GM12878 (cell line): Measurements from ENCODE around the gene HNRNPLL. TPM values are rescaled to one million over a fixed set of nuclear protein-coding genes. Genes with fewer than 3 reads are reported as not detected.

Source experiments
- CHD2 ChIP-seq: IDR thresholded peaks from 2 replicates; pipeline ENCODE4 v1.6.1; 2011; ENCODE audit warnings: low read depth, low read length, improper control_type of control experiment, borderline replicate concordance
- CUX1 ChIP-seq: IDR thresholded peaks from 2 replicates; pipeline ENCODE4 v1.6.1; 2012; ENCODE audit warnings: improper control_type of control experiment, low read depth, low read length; ENCODE audit not compliant: insufficient replicate concordance
- GABPA ChIP-seq: IDR thresholded peaks from 2 replicates; pipeline ENCODE4 v1.6.1; 2014; ENCODE audit warnings: antibody characterized with exemption, low read depth, mild to moderate bottlenecking, inconsistent platforms
- JUNB ChIP-seq: IDR thresholded peaks from 2 replicates; pipeline ENCODE4 v1.6.1; 2016; ENCODE audit warnings: antibody characterized with exemption, mild to moderate bottlenecking
- MLLT1 ChIP-seq: fragments of 450-650 bp; IDR thresholded peaks from 2 replicates; pipeline ENCODE4 v1.6.1; 2016; ENCODE audit warnings: mild to moderate bottlenecking
- MTA2 ChIP-seq: fragments of 450-650 bp; IDR thresholded peaks from 2 replicates; pipeline ENCODE4 v1.6.1; 2016; ENCODE audit warnings: low read depth, mild to moderate bottlenecking, moderate library complexity
- NBN ChIP-seq: fragments of 450-650 bp; IDR thresholded peaks from 2 replicates; pipeline ENCODE4 v1.6.1; 2016
- ZNF207 ChIP-seq: fragments of 450-650 bp; IDR thresholded peaks from 2 replicates; pipeline ENCODE4 v1.6.1; 2014; ENCODE audit warnings: antibody characterized with exemption, mild to moderate bottlenecking, borderline replicate concordance
- polyA plus RNA-seq, 11 experiments: library from polyadenylated mRNA; depleted of rRNA in 4 of 11; unstranded in 6 of 11; stranded (reverse) in 5 of 11; fragments of >200 nt; fragmentation: Nextera tagmentation in 4 of 11; fragmentation: Illumina TruSeq in 1 of 11; extraction: Ambion mirVana in 4 of 11; extraction: Trizol in 1 of 11; gene quantifications; 1 replicate in 1 of 11; 2 replicates in 10 of 11; pipeline versions ENCODE4 v1.2.1 to v1.2.3, GENCODE V29; 2011 to 2016; ENCODE audit warnings: inconsistent platforms in 2 of 11, missing spikeins in 2 of 11, low read depth in 1 of 11
- total RNA-seq, 4 experiments: library from RNA; depleted of rRNA in 3 of 4; stranded (reverse); fragments of >200 nt in 3 of 4; fragmentation: Illumina TruSeq in 1 of 4; extraction: Trizol in 1 of 4; gene quantifications; 2 replicates each; pipeline versions ENCODE4 v1.2.1 to v1.2.3, GENCODE V29; 2013 to 2021
- TF ChIP-seq, protein P1 (sequence below): fragments of 450-650 bp; formaldehyde crosslinking; IDR thresholded peaks from 2 replicates; pipeline ENCODE4 v1.4.0; 2022; ENCODE audit warnings: mild to moderate bottlenecking, moderate library complexity

HNRNPLL gene
- total and polyA plus RNA-seq, 10 of the 15 experiments (the other 5 are each of a cell fraction or from before 2014, with no cell fraction given) = 0.98 to 27.1 (median 2.9) TPM

GRCh38 chr2:38592951-38593350, 9.8 kb downstream of the HNRNPLL start (continued):
- TF ChIP-seq, protein P1, sequence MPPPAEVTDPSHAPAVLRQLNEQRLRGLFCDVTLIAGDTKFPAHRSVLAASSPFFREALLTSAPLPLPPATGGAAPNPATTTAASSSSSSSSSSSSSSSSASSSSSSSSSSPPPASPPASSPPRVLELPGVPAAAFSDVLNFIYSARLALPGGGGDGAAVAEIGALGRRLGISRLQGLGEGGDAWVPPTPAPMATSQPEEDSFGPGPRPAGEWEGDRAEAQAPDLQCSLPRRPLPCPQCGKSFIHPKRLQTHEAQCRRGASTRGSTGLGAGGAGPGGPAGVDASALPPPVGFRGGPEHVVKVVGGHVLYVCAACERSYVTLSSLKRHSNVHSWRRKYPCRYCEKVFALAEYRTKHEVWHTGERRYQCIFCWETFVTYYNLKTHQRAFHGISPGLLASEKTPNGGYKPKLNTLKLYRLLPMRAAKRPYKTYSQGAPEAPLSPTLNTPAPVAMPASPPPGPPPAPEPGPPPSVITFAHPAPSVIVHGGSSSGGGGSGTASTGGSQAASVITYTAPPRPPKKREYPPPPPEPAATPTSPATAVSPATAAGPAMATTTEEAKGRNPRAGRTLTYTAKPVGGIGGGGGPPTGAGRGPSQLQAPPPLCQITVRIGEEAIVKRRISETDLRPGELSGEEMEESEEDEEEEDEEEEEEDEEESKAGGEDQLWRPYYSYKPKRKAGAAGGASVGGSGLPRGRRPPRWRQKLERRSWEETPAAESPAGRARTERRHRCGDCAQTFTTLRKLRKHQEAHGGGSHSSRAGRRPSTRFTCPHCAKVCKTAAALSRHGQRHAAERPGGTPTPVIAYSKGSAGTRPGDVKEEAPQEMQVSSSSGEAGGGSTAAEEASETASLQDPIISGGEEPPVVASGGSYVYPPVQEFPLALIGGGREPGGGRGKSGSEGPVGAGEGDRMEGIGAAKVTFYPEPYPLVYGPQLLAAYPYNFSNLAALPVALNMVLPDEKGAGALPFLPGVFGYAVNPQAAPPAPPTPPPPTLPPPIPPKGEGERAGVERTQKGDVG (CRISPR knock-in tag) = no peak
- TF ChIP-seq MTA2 = no peak
- no peak for TF ChIP-seq NBN
- TF ChIP-seq JUNB = no peak
- no peak for TF ChIP-seq CHD2
- no peak for TF ChIP-seq CUX1
- no peak for TF ChIP-seq ZNF207
- no peak for TF ChIP-seq GABPA
- no peak for TF ChIP-seq MLLT1
